ENCODE results near the gene NPAT. TPM values are rescaled to one million over a fixed set of nuclear protein-coding genes. Genes with fewer than 3 reads are reported as not detected.

NPAT gene
- total RNA-seq, 2 experiments from 2014 or later = 28.4 to 45.2 TPM

GRCh38 chr11:108235192-108235591, 12.8 kb upstream of the NPAT start:
- H3K27me3 Mint-ChIP-seq = no peaks in the 10 kb centered on the region
- H3K36me3 Mint-ChIP-seq (ENCODE audit: low read depth) = peaks cover 46% of the 10 kb centered on the region
- ChIA-PET CTCF (interaction anchor here (0.8 to 7.5 kb wide), 2 partner anchors 12 to 713 kb away, joined by 6 to 91 read pairs; partner anchors contain the start of genes ATM and NPAT), POLR2A (interaction anchor here (1.1 kb wide), 1 partner anchor 9 kb away, joined by 8 read pairs; no protein-coding TSS in a partner anchor)
- intact Hi-C loops (cut with DNase I, micrococcal nuclease) = no loop called here
- H3K4me3 Mint-ChIP-seq = no peak overlapping the region
- DNase-seq (no peak), ATAC-seq (no peak)
- peaks cover 78% of the 10 kb centered on the region for H3K4me1 Mint-ChIP-seq
- H3K9me3 Mint-ChIP-seq (ENCODE audit: low read depth) = peaks cover under 1% of the 10 kb centered on the region
- H3K27ac Mint-ChIP-seq = no peak overlapping the region

- H3K27me3 Mint-ChIP-seq = no peaks in the 10 kb centered on the region
- ATAC-seq (no peak), DNase-seq (no peak)
- CTCF ChIA-PET = interaction anchor here (1.2 kb wide), 1 partner anchor 11 kb away, joined by 3 read pairs; the partner anchor contains the start of genes ATM and NPAT
- POLR2A ChIA-PET = interaction anchor here (0.7 kb wide), 2 partner anchors 8 to 10 kb away, joined by 3 to 4 read pairs; no protein-coding TSS in a partner anchor
- peak overlapping the region; percentile 58 for H3K27ac Mint-ChIP-seq
- H3K4me1 Mint-ChIP-seq = peaks cover 78% of the 10 kb centered on the region
- intact Hi-C loops (cut with DNase I, micrococcal nuclease) = no loop called here
- H3K9me3 Mint-ChIP-seq (ENCODE audit: low read depth) = no peaks in the 10 kb centered on the region
- peaks cover 47% of the 10 kb centered on the region for H3K36me3 Mint-ChIP-seq (ENCODE audit: low read depth)
- no peak overlapping the region for H3K4me3 Mint-ChIP-seq
These were observed 11.0 kb upstream of the NPAT start for GRCh38 chr11:108233277-108233945.

- POLR2A ChIA-PET = interaction anchor here (1.0 kb wide), 1 partner anchor 9 kb away, joined by 4 read pairs; no protein-coding TSS in a partner anchor
- DNase-seq (no peak), ATAC-seq (no peak)
- Mint-ChIP-seq H3K27ac (peak overlapping the region; percentile 81), H3K4me3 (peak overlapping the region; percentile 42), H3K36me3 (ENCODE audit: low read depth) (peaks cover 30% of the 10 kb centered on the region), H3K9me3 (ENCODE audit: low read depth) (no peaks in the 10 kb centered on the region), H3K4me1 (peaks cover 61% of the 10 kb centered on the region), H3K27me3 (no peaks in the 10 kb centered on the region)
- CTCF ChIA-PET = interaction anchor here (3.9 kb wide), 1 partner anchor 12 kb away, joined by 25 read pairs; no protein-coding TSS in a partner anchor
- intact Hi-C loops (cut with DNase I, micrococcal nuclease) = loop anchor here (5.0 to 10.0 kb wide), 5 partner anchors 223 to 663 kb away; partner anchors contain the start of genes ALKBH8 (in 1 of the 2), CUL5 (in 1 of the 2) and POGLUT3 (in 1 of the 2)
These were observed 5.8 kb upstream of the NPAT start for GRCh38 chr11:108228251-108228650.

- H3K27me3 Mint-ChIP-seq = no peaks in the 10 kb centered on the region
- peak overlapping the region; percentile 92 for H3K27ac Mint-ChIP-seq
- peaks cover 24% of the 10 kb centered on the region for H3K36me3 Mint-ChIP-seq (ENCODE audit: low read depth)
- ChIA-PET CTCF (interaction anchor here (7.2 kb wide), 1 partner anchor 13 kb away, joined by 91 read pairs; no protein-coding TSS in a partner anchor), POLR2A (interaction anchor here (0.8 to 1.8 kb wide), 4 partner anchors 9 to 21 kb away, joined by 3 to 15 read pairs (median 6); no protein-coding TSS in a partner anchor)
- no peaks in the 10 kb centered on the region for H3K9me3 Mint-ChIP-seq (ENCODE audit: low read depth)
- H3K4me3 Mint-ChIP-seq = no peak overlapping the region
- intact Hi-C loops (cut with DNase I, micrococcal nuclease) = loop anchor here (5.0 to 10.0 kb wide), 5 partner anchors 221 to 661 kb away; partner anchors contain the start of genes ALKBH8 (in 1 of the 2), CUL5 (in 1 of the 2) and POGLUT3 (in 1 of the 2)
- H3K4me1 Mint-ChIP-seq = peaks cover 48% of the 10 kb centered on the region
- DNase-seq (no peak), ATAC-seq (no peak)
These were observed 3.6 kb upstream of the NPAT start for GRCh38 chr11:108226036-108226435.

GRCh38 chr11:108224911-108225786, 2.7 kb upstream of the NPAT start:
- no peaks in the 10 kb centered on the region for H3K27me3 Mint-ChIP-seq
- no peak overlapping the region for H3K4me3 Mint-ChIP-seq
- ChIA-PET POLR2A (interaction anchor here (0.6 to 1.8 kb wide), 7 partner anchors 8 to 49 kb away, joined by 3 to 15 read pairs (median 4); no protein-coding TSS in a partner anchor), CTCF (interaction anchor here (0.6 to 7.2 kb wide), 3 partner anchors 14 to 510 kb away, joined by 3 to 91 read pairs (median 4); no protein-coding TSS in a partner anchor)
- H3K4me1 Mint-ChIP-seq = peaks cover 46% of the 10 kb centered on the region
- H3K9me3 Mint-ChIP-seq (ENCODE audit: low read depth) = no peaks in the 10 kb centered on the region
- no peak overlapping the region for H3K27ac Mint-ChIP-seq
- intact Hi-C loops (cut with DNase I, micrococcal nuclease) = loop anchor here (1.0 to 10.0 kb wide), 11 partner anchors 11 to 660 kb away; partner anchors contain the start of genes ALKBH8 (in 1 of the 2), CUL5 (in 1 of the 2), EXPH5 (in 1 of the 2) and POGLUT3 (in 1 of the 2)
- ATAC-seq (no peak), DNase-seq (peak; percentile 58)
- H3K36me3 Mint-ChIP-seq (ENCODE audit: low read depth) = peaks cover 26% of the 10 kb centered on the region

GRCh38 chr11:108224366-108224765, 1.9 kb upstream of the NPAT start:
- POLR2A ChIA-PET = interaction anchor here (0.6 to 2.4 kb wide), 10 partner anchors 8 to 61 kb away, joined by 3 to 22 read pairs (median 5); no protein-coding TSS in a partner anchor
- ATAC-seq (no peak), DNase-seq (no peak)
- intact Hi-C loops (cut with DNase I, micrococcal nuclease) = loop anchor here (2.0 to 10.0 kb wide), 8 partner anchors 78 to 660 kb away; partner anchors contain the start of genes ALKBH8 (in 1 of the 2), CUL5 (in 1 of the 2), EXPH5 (in 1 of the 2) and POGLUT3 (in 1 of the 2)
- H3K4me3 Mint-ChIP-seq = no peak overlapping the region
- no peaks in the 10 kb centered on the region for H3K9me3 Mint-ChIP-seq (ENCODE audit: low read depth)
- H3K4me1 Mint-ChIP-seq = peaks cover 45% of the 10 kb centered on the region
- CTCF ChIA-PET = interaction anchor here (1.4 to 7.2 kb wide), 3 partner anchors 14 to 27 kb away, joined by 4 to 91 read pairs (median 5); no protein-coding TSS in a partner anchor
- no peak overlapping the region for H3K27ac Mint-ChIP-seq
- H3K36me3 Mint-ChIP-seq (ENCODE audit: low read depth) = peaks cover 20% of the 10 kb centered on the region
- H3K27me3 Mint-ChIP-seq = no peaks in the 10 kb centered on the region

- Mint-ChIP-seq H3K4me3 (no peak overlapping the region), H3K4me1 (peaks cover 46% of the 10 kb centered on the region), H3K27ac (no peak overlapping the region), H3K36me3 (ENCODE audit: low read depth) (peaks cover 24% of the 10 kb centered on the region), H3K9me3 (ENCODE audit: low read depth) (no peaks in the 10 kb centered on the region), H3K27me3 (no peaks in the 10 kb centered on the region)
- ChIA-PET CTCF (interaction anchor here (0.6 to 7.2 kb wide), 6 partner anchors 15 to 110 kb away, joined by 3 to 91 read pairs (median 4); no protein-coding TSS in a partner anchor), POLR2A (interaction anchor here (0.6 to 2.4 kb wide), 9 partner anchors 9 to 427 kb away, joined by 3 to 22 read pairs (median 4); no protein-coding TSS in a partner anchor)
- ATAC-seq (peak; percentile 49), DNase-seq (peak; percentile 43)
- intact Hi-C loops (cut with DNase I, micrococcal nuclease) = loop anchor here (1.0 to 10.0 kb wide), 16 partner anchors 18 to 659 kb away; partner anchors contain the start of genes ACAT1 (in 1 of the 2), ALKBH8 (in 1 of the 2), CUL5 (in 1 of the 2) and EXPH5 (in 1 of the 2)
These were observed 1.1 kb upstream of the NPAT start for GRCh38 chr11:108223348-108224149.

GRCh38 chr11:108221911-108222573, 396 bp downstream of the NPAT start:
- Mint-ChIP-seq H3K9me3 (ENCODE audit: low read depth) (no peaks in the 10 kb centered on the region), H3K27ac (no peak overlapping the region), H3K4me1 (peaks cover 54% of the 10 kb centered on the region), H3K27me3 (no peaks in the 10 kb centered on the region), H3K36me3 (ENCODE audit: low read depth) (peaks cover 26% of the 10 kb centered on the region), H3K4me3 (no peak overlapping the region)
- intact Hi-C loops (cut with DNase I, micrococcal nuclease) = loop anchor here (1.0 to 10.0 kb wide), 20 partner anchors 22 to 657 kb away; partner anchors contain the start of genes C11orf65 (in 2 of the 2), EXPH5 (in 2 of the 2), ACAT1 (in 1 of the 2) and ALKBH8 (in 1 of the 2)
- ATAC-seq (no peak), DNase-seq (no peak)
- ChIA-PET CTCF (interaction anchor here (0.6 to 7.2 kb wide), 8 partner anchors 11 to 199 kb away, joined by 3 to 91 read pairs (median 3); no protein-coding TSS in a partner anchor), POLR2A (interaction anchor here (0.5 to 2.4 kb wide), 5 partner anchors 9 to 93 kb away, joined by 3 to 22 read pairs (median 5); no protein-coding TSS in a partner anchor)

GRCh38 chr11:108221371-108221770, 1.1 kb downstream of the NPAT start:
- H3K36me3 Mint-ChIP-seq (ENCODE audit: low read depth) = peaks cover 30% of the 10 kb centered on the region
- DNase-seq (no peak), ATAC-seq (no peak)
- H3K27me3 Mint-ChIP-seq = no peaks in the 10 kb centered on the region
- H3K9me3 Mint-ChIP-seq (ENCODE audit: low read depth) = no peaks in the 10 kb centered on the region
- ChIA-PET POLR2A (interaction anchor here (1.0 to 1.3 kb wide), 3 partner anchors 9 to 22 kb away, joined by 3 to 8 read pairs (median 5); no protein-coding TSS in a partner anchor), CTCF (interaction anchor here (0.5 to 7.2 kb wide), 6 partner anchors 16 to 304 kb away, joined by 3 to 91 read pairs (median 4); no protein-coding TSS in a partner anchor)
- no peak overlapping the region for H3K27ac Mint-ChIP-seq
- H3K4me3 Mint-ChIP-seq = no peak overlapping the region
- H3K4me1 Mint-ChIP-seq = peaks cover 54% of the 10 kb centered on the region
- intact Hi-C loops (cut with DNase I, micrococcal nuclease) = loop anchor here (5.0 to 10.0 kb wide), 7 partner anchors 217 to 657 kb away; partner anchors contain the start of genes ALKBH8 (in 1 of the 2), CUL5 (in 1 of the 2), EXPH5 (in 1 of the 2) and POGLUT3 (in 1 of the 2)
